ENCODE data around the gene ANKLE1. TPM values are rescaled to one million over a fixed set of nuclear protein-coding genes. Genes with fewer than 3 reads are reported as not detected.

Gene ANKLE1
- total and polyA plus RNA-seq, 2 donors (not counting 1 experiment from before 2014, with no cell fraction given): 0.08 to 0.17 TPM

DNA sequence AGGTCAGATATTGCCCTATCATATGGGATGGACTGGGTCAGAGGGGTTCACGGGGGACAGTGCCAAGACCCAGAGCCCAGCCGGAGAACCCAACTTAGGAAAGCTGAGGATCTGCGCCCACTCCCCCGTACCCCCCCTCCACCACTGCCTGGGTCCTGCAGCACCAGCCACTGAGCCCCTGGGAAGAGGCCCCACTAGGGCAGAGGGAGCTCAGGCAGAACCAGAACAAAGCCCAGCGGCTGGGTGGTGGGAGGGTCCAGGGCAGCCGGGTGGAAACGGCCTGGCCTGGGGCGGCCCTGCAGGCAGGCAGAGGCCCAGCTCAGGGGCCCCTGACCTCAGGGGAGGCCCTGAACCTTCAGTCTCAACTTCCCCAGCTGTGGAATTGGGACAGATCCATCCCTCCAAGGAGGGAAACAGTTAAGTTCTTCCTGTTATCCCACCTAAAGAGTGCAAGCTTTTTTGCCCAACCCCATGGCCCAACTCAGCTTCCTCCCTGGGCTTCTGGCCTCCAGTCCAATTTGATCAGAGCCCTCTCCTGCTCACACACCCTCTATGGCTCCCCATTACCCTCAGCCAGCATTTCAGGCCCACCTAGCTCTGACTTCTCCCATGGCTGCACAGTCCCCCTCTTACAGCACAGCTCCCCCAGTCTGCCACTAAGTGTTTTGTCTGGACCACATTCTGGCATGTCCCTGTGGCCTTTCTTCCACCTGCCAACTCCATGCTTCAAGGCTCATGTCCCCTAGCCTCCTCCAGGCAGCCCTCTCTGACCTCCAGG, 39.1 kb upstream of the ANKLE1 start:
- peak overlapping the region in 2 of 4 experiments; percentile 78 to 84 for H3K4me3 ChIP-seq (replicated peaks in 1 of 4; ENCODE audit: control extremely low read depth in 1 of 4, insufficient read depth in 1 of 4, low read depth in 3 of 4, low read length in 4 of 4)
- H3K36me3 ChIP-seq (ENCODE audit: control insufficient read depth, insufficient read depth, low read length): peaks cover 7% of the 10 kb centered on the region
- H3K27me3 ChIP-seq (ENCODE audit: control insufficient read depth, insufficient read depth, low read length): no peaks in the 10 kb centered on the region
- H3K79me2 ChIP-seq (ENCODE audit: control insufficient read depth, insufficient read depth, low read length): peaks cover 40% of the 10 kb centered on the region
- H3K9me3 ChIP-seq (ENCODE audit: control insufficient read depth, insufficient read depth, low read depth, low read length): no peaks in the 10 kb centered on the region
- H2AFZ ChIP-seq (ENCODE audit: low read length): no peak overlapping the region
- H3K4me1 ChIP-seq (ENCODE audit: control insufficient read depth, extremely low read depth, insufficient read depth, low read length): peaks cover 6% of the 10 kb centered on the region
- H3K27ac ChIP-seq (ENCODE audit: insufficient read depth, low read length): no peak overlapping the region
- H4K20me1 ChIP-seq (ENCODE audit: control insufficient read depth, extremely low read depth, insufficient read depth, low read length): no peaks in the 10 kb centered on the region
- H3K4me2 ChIP-seq (ENCODE audit: extremely low read depth, insufficient read depth, low read length): peak overlapping the region; percentile 41
- no peak for TF ChIP-seq EZH2 (IDR thresholded peaks at IDR 0.05; ENCODE audit: low read length, missing control alignments)
- no peak overlapping the region for H3K9ac ChIP-seq (ENCODE audit: insufficient read depth, low read length)
- DNase-seq (ENCODE audit: low read depth in 2 of 2): no peak

DNA sequence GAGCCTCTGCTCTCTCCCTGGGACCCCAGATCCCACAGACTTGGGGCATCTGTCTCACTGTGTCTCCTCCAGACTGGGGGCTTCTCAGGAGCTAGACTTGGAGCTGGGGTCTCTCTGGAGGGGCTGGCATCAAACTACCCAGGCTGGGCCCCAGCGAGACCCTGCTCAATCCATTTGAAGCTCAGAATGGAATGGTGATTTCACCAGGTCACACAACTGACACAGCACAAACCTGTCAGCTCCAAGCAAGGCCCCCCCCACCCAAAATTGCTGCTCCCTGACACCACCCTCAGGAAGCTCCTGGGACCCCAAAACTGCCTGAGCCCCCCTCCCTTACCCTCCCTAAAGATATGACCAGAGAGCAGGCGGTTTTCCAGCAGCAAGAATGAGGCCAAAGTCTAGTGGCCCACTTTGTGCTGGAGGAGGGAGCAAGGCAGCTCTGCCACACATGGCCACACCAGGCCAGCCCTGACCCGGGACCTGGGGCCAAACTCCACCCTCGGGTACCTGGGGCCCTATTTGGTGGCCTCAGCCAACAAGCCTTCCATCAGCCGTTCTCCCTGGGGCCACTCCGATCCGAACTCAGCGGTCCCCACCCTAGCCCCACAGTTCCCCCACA, 38.4 kb upstream of the ANKLE1 start:
- Histone ChIP-seq H3K79me2 (ENCODE audit: control insufficient read depth, insufficient read depth, low read length) (peaks cover 40% of the 10 kb centered on the region), H3K9ac (ENCODE audit: insufficient read depth, low read length) (peak overlapping the region; percentile 52), H3K4me3 (replicated peaks in 1 of 4; ENCODE audit: control extremely low read depth in 1 of 4, insufficient read depth in 1 of 4, low read depth in 3 of 4, low read length in 4 of 4) (peak overlapping the region; percentile 74 to 84 (median 80)), H4K20me1 (ENCODE audit: control insufficient read depth, extremely low read depth, insufficient read depth, low read length) (no peaks in the 10 kb centered on the region), H3K4me2 (ENCODE audit: extremely low read depth, insufficient read depth, low read length) (peak overlapping the region; percentile 93), H3K27ac (ENCODE audit: insufficient read depth, low read length) (peak overlapping the region; percentile 61), H2AFZ (ENCODE audit: low read length) (no peak overlapping the region), H3K4me1 (ENCODE audit: control insufficient read depth, extremely low read depth, insufficient read depth, low read length) (peaks cover 6% of the 10 kb centered on the region), H3K9me3 (ENCODE audit: control insufficient read depth, insufficient read depth, low read depth, low read length) (no peaks in the 10 kb centered on the region), H3K36me3 (ENCODE audit: control insufficient read depth, insufficient read depth, low read length) (peaks cover 3% of the 10 kb centered on the region), H3K27me3 (ENCODE audit: control insufficient read depth, insufficient read depth, low read length) (no peaks in the 10 kb centered on the region)
- no peak for TF ChIP-seq EZH2 (IDR thresholded peaks at IDR 0.05; ENCODE audit: low read length, missing control alignments)
- TF ChIP-seq, protein P1, sequence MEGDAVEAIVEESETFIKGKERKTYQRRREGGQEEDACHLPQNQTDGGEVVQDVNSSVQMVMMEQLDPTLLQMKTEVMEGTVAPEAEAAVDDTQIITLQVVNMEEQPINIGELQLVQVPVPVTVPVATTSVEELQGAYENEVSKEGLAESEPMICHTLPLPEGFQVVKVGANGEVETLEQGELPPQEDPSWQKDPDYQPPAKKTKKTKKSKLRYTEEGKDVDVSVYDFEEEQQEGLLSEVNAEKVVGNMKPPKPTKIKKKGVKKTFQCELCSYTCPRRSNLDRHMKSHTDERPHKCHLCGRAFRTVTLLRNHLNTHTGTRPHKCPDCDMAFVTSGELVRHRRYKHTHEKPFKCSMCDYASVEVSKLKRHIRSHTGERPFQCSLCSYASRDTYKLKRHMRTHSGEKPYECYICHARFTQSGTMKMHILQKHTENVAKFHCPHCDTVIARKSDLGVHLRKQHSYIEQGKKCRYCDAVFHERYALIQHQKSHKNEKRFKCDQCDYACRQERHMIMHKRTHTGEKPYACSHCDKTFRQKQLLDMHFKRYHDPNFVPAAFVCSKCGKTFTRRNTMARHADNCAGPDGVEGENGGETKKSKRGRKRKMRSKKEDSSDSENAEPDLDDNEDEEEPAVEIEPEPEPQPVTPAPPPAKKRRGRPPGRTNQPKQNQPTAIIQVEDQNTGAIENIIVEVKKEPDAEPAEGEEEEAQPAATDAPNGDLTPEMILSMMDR (conservative IDR thresholded peaks at IDR 0.05 in 1 of 2, IDR thresholded peaks at IDR 0.05 in 1 of 2; ENCODE audit: low read depth in 1 of 2, low read length in 2 of 2): no peak
- no peak for DNase-seq (ENCODE audit: low read depth in 2 of 2)

DNA sequence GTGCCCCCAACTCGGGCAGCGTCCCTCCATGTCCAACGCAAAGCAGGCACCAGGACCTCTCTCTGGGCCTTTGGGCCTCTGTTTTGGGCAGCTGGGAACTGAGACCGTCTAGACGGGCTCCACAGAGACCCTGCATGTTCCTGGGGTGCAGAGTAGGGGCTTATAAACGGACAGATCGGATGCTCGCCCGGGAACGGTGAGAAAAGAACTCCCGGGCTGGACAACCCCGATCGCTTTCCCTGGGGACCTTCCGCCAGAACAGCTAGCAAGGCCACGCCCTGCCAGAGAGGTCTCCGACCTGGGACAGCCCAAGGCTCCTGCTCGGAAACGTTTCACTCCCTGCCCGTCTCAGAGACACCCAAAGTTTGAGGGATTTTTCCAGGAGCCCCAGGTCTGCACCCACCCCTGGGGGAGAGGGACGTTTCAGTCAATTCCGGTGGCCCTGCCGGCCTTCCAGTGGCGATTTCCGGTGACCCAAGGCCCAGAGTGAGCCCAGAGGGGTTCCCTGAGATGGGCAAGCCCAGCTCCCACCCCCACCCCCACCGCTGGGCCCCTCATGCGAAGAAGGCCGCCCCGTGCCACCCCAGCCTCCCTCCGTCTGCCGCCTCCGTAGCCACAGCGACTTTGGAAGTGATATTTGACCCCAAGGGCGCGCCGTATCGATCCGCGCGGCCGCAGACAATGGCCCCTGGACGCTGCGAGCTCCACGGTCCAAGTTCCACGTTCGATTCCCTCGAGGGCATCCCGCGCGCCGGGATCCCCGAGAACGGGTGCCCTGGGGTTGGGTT, 37.7 kb upstream of the ANKLE1 start:
- peak overlapping the region; percentile 61 for H3K27ac ChIP-seq (ENCODE audit: insufficient read depth, low read length)
- DNase-seq (ENCODE audit: low read depth in 2 of 2): peak in 1 of 2 donors; percentile 38
- no peaks in the 10 kb centered on the region for H3K9me3 ChIP-seq (ENCODE audit: control insufficient read depth, insufficient read depth, low read depth, low read length)
- TF ChIP-seq, protein P1 (conservative IDR thresholded peaks at IDR 0.05 in 1 of 2, IDR thresholded peaks at IDR 0.05 in 1 of 2; ENCODE audit: low read depth in 1 of 2, low read length in 2 of 2): no peak
- TF ChIP-seq EZH2 (IDR thresholded peaks at IDR 0.05; ENCODE audit: low read length, missing control alignments): no peak
- peak overlapping the region; percentile 74 to 84 (median 80) for H3K4me3 ChIP-seq (replicated peaks in 1 of 4; ENCODE audit: control extremely low read depth in 1 of 4, insufficient read depth in 1 of 4, low read depth in 3 of 4, low read length in 4 of 4)
- peak overlapping the region; percentile 52 for H3K9ac ChIP-seq (ENCODE audit: insufficient read depth, low read length)
- H3K36me3 ChIP-seq (ENCODE audit: control insufficient read depth, insufficient read depth, low read length): peaks cover 3% of the 10 kb centered on the region
- H4K20me1 ChIP-seq (ENCODE audit: control insufficient read depth, extremely low read depth, insufficient read depth, low read length): no peaks in the 10 kb centered on the region
- peaks cover 40% of the 10 kb centered on the region for H3K79me2 ChIP-seq (ENCODE audit: control insufficient read depth, insufficient read depth, low read length)
- H3K4me1 ChIP-seq (ENCODE audit: control insufficient read depth, extremely low read depth, insufficient read depth, low read length): peaks cover 9% of the 10 kb centered on the region
- peak overlapping the region; percentile 93 for H3K4me2 ChIP-seq (ENCODE audit: extremely low read depth, insufficient read depth, low read length)
- H3K27me3 ChIP-seq (ENCODE audit: control insufficient read depth, insufficient read depth, low read length): no peaks in the 10 kb centered on the region
- H2AFZ ChIP-seq (ENCODE audit: low read length): peak overlapping the region; percentile 59

Measured in fibroblast of lung (primary cell).